Measurements from ENCODE around the gene CD248. TPM values are rescaled to one million over a fixed set of nuclear protein-coding genes. Genes with fewer than 3 reads are reported as not detected.

The CD248 gene
- total RNA-seq, 2 experiments from 2014 or later = 3.3 to 3.4 TPM

DNA sequence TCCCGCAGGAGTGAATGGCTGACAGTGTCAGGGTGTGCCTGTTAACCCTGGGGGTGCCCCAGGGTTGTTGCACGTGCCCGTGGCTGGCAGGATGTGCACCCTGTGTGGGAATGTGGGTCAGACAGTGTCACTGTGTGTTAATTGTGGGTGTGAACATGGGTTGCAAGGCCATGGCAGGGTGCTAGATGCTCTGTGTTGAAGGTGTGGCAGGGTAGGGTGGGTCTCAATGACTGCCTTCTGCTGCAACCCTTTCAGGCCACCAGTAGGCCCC is 11.1 kb upstream of the CD248 start:
- Mint-ChIP-seq H3K4me1 (ENCODE audit: low read depth) (peaks cover 45% of the 10 kb centered on the region), H3K9me3 (no peaks in the 10 kb centered on the region), H3K27me3 (no peaks in the 10 kb centered on the region), H3K27ac (peak overlapping the region; percentile 85), H3K4me3 (peak overlapping the region; percentile 42), H3K36me3 (ENCODE audit: low read depth) (no peaks in the 10 kb centered on the region)
- ATAC-seq (ENCODE audit: poor library complexity) = peak; percentile 35
- H3K36me3 ChIP-seq (ENCODE audit: insufficient read depth, low read length) = no peaks in the 10 kb centered on the region
- intact Hi-C loops (cut with DNase I, micrococcal nuclease) = loop anchor here (1.0 to 5.0 kb wide), 4 partner anchors 16 to 59 kb away; partner anchors contain the start of gene BRMS1 (in 1 of the 2)
- CTCF ChIA-PET = no interaction called here
- no peak for TF ChIP-seq CTCF (IDR thresholded peaks at IDR 0.05)
- no peaks in the 10 kb centered on the region for H3K27me3 ChIP-seq (ENCODE audit: control insufficient read depth in 1 of 2, insufficient read depth in 2 of 2, low read length in 2 of 2)
- no peak overlapping the region for H3K27ac ChIP-seq (ENCODE audit: low read depth in 1 of 2, low read length in 2 of 2)
- peak in 3 of 14 experiments; percentile 54 to 80 (median 64) for DNase-seq
- H3K4me1 ChIP-seq (ENCODE audit: insufficient read depth, low read length) = peaks cover 46% of the 10 kb centered on the region
- POLR2A ChIA-PET = interaction anchor here (1.4 kb wide), 1 partner anchor 16 kb away, joined by 11 read pairs; no protein-coding TSS in a partner anchor
- H3K4me3 ChIP-seq (ENCODE audit: low read length) = no peak overlapping the region
- no peaks in the 10 kb centered on the region for H3K9me3 ChIP-seq (ENCODE audit: control insufficient read depth in 1 of 2, insufficient read depth in 1 of 2, low read length in 2 of 2)

DNA sequence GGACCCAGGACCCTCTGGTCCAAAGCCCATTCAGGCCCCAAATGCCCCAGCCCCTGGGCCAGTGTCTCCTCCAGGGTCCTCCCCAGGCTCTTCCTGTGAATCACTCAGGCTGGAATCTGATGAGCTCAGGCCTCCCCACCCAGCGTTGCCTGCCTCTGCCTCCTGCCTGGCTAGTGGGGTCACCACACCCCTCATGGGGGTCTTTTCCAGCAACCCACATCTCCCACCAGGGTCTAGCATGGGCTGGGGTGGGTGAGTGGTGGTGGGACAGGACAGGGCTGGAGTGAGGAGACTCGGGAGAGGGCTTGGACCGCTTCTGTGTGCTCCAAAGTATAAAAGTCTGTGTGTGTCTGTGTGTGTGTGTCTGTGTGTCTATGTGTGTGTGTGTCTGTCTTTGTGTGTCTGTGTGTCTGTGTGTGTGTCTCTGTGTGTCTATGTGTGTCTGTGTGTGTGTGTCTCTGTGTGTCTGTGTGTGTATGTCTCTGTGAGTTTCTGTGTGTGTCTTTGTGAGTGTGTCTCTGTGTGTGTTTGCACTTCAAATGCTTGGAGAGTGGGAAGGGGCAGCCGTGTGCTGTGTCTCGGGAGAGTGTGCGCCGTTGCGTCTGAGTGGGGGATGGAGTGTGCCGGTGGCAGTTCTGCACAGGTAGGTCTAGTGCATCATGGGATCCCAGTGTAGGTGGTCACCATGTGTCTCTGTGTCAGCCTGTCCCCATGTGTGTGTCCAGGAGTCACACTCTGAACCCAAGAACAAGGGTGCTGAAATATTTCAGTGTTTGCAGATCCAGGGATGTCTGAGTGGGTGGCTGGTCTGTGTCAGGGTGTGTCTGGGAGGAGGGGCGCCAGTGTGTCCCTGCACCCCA is 10.6 kb upstream of the CD248 start:
- Mint-ChIP-seq H3K27ac (peak overlapping the region; percentile 85), H3K4me3 (peak overlapping the region; percentile 22), H3K27me3 (no peaks in the 10 kb centered on the region), H3K4me1 (ENCODE audit: low read depth) (peaks cover 50% of the 10 kb centered on the region), H3K9me3 (no peaks in the 10 kb centered on the region), H3K36me3 (ENCODE audit: low read depth) (no peaks in the 10 kb centered on the region)
- no peak for ATAC-seq (ENCODE audit: poor library complexity)
- TF ChIP-seq CTCF (IDR thresholded peaks at IDR 0.05) = no peak
- intact Hi-C loops (cut with DNase I, micrococcal nuclease) = loop anchor here (1.0 to 5.0 kb wide), 4 partner anchors 15 to 60 kb away; partner anchors contain the start of gene BRMS1 (in 1 of the 2)
- H3K4me3 ChIP-seq (ENCODE audit: low read length) = no peak overlapping the region
- H3K36me3 ChIP-seq (ENCODE audit: insufficient read depth, low read length) = no peaks in the 10 kb centered on the region
- H3K27ac ChIP-seq (ENCODE audit: low read depth in 1 of 2, low read length in 2 of 2) = peak overlapping the region in 1 of 2 donors; percentile 13
- H3K4me1 ChIP-seq (ENCODE audit: insufficient read depth, low read length) = peaks cover 46% of the 10 kb centered on the region
- H3K27me3 ChIP-seq (ENCODE audit: control insufficient read depth in 1 of 2, insufficient read depth in 2 of 2, low read length in 2 of 2) = no peaks in the 10 kb centered on the region
- POLR2A ChIA-PET = interaction anchor here (0.8 to 3.0 kb wide), 4 partner anchors 10 to 61 kb away, joined by 3 to 39 read pairs (median 12); partner anchors contain the start of gene CD248
- H3K9me3 ChIP-seq (ENCODE audit: control insufficient read depth in 1 of 2, insufficient read depth in 1 of 2, low read length in 2 of 2) = no peaks in the 10 kb centered on the region
- DNase-seq = no peak
- CTCF ChIA-PET = interaction anchor here (1.4 kb wide), 1 partner anchor 38 kb away, joined by 3 read pairs; the partner anchor contains the start of gene YIF1A

- peak; percentile 72 for ATAC-seq (ENCODE audit: poor library complexity)
- peak in 9 of 14 experiments; percentile 30 to 72 (median 52) for DNase-seq
- Histone ChIP-seq H3K36me3 (ENCODE audit: insufficient read depth, low read length) (no peaks in the 10 kb centered on the region), H3K27me3 (ENCODE audit: control insufficient read depth in 1 of 2, insufficient read depth in 2 of 2, low read length in 2 of 2) (no peaks in the 10 kb centered on the region), H3K27ac (ENCODE audit: low read depth in 1 of 2, low read length in 2 of 2) (peak overlapping the region; percentile 13 to 65), H3K4me3 (ENCODE audit: low read length) (no peak overlapping the region), H3K4me1 (ENCODE audit: insufficient read depth, low read length) (peaks cover 46% of the 10 kb centered on the region), H3K9me3 (ENCODE audit: control insufficient read depth in 1 of 2, insufficient read depth in 1 of 2, low read length in 2 of 2) (no peaks in the 10 kb centered on the region)
- Mint-ChIP-seq H3K4me3 (peak overlapping the region; percentile 20), H3K4me1 (ENCODE audit: low read depth) (peaks cover 54% of the 10 kb centered on the region), H3K9me3 (no peaks in the 10 kb centered on the region), H3K36me3 (ENCODE audit: low read depth) (no peaks in the 10 kb centered on the region), H3K27me3 (no peaks in the 10 kb centered on the region), H3K27ac (peak overlapping the region; percentile 76)
- no peak for TF ChIP-seq CTCF (IDR thresholded peaks at IDR 0.05)
- ChIA-PET CTCF (interaction anchor here (1.0 to 1.4 kb wide), 2 partner anchors 15 to 37 kb away, joined by 3 read pairs; partner anchors contain the start of gene YIF1A), POLR2A (interaction anchor here (0.8 to 3.0 kb wide), 3 partner anchors 9 to 60 kb away, joined by 3 to 39 read pairs (median 12); partner anchors contain the start of gene CD248)
- intact Hi-C loops (cut with DNase I, micrococcal nuclease) = loop anchor here in 1 of 2 experiments (5.0 kb wide), 1 partner anchor 61 kb away; no protein-coding TSS in a partner anchor
Observed at GRCh38 chr11:66326261-66327111, 9.6 kb upstream of the CD248 start.

All from CD4-positive, alpha-beta T cell (primary cell).